Fibroblast of lung (primary cell): Measurements from ENCODE around the gene GRK5. TPM values are rescaled to one million over a fixed set of nuclear protein-coding genes. Genes with fewer than 3 reads are reported as not detected.
A peak's percentile ranks its signal among the peaks of the same experiment; 100 is the strongest.
"Not testable (repeated sequence)": the region's sequence is repeated elsewhere in the genome, so short reads cannot be mapped to it uniquely, and the experiment has no call there.

Source experiments
- DNase-seq, 2 donors: peaks; one replicate each; pipeline versions ENCODE4 v3.0.0 to v3.0.0-alpha.2; 2010; ENCODE audit warnings: low read depth in 2 of 2
- H2AFZ ChIP-seq: 2 replicates; pipeline ENCODE4 v1.5.1; 2012; ENCODE audit warnings: low read length, control low read depth, inconsistent platforms
- H3K27ac ChIP-seq: 2 replicates; pipeline ENCODE4 v1.5.1; 2011; ENCODE audit warnings: low read length, control low read depth; ENCODE audit not compliant: insufficient read depth
- H3K27me3 ChIP-seq: 2 replicates; pipeline ENCODE4 v1.5.1; 2011; ENCODE audit warnings: mild to moderate bottlenecking, low read length; ENCODE audit not compliant: control insufficient read depth, insufficient read depth
- H3K36me3 ChIP-seq: 2 replicates; pipeline ENCODE4 v1.5.1; 2011; ENCODE audit warnings: low read length; ENCODE audit not compliant: control insufficient read depth, insufficient read depth
- H3K4me1 ChIP-seq: 2 replicates; pipeline ENCODE4 v1.5.1; 2011; ENCODE audit warnings: low read length; ENCODE audit not compliant: control insufficient read depth, insufficient read depth; ENCODE audit errors: extremely low read depth
- H3K4me2 ChIP-seq: 2 replicates; pipeline ENCODE4 v1.5.1; 2011; ENCODE audit warnings: low read length, control low read depth; ENCODE audit not compliant: insufficient read depth; ENCODE audit errors: extremely low read depth
- H3K4me3 ChIP-seq, 4 experiments: fragments of 200-600 bp in 1 of 4; sonication (generic) in 1 of 4; replicated peaks in 1 of 4; 2 replicates each; pipeline ENCODE4 v1.5.1; 2011 to 2016; ENCODE audit warnings: low read length in 4 of 4, low read depth in 3 of 4, mild to moderate bottlenecking in 3 of 4, control low read depth in 2 of 4, inconsistent platforms in 1 of 4, mixed read lengths in 1 of 4; ENCODE audit not compliant: insufficient read depth in 1 of 4; ENCODE audit errors: control extremely low read depth in 1 of 4
- H3K79me2 ChIP-seq: 2 replicates; pipeline ENCODE4 v1.5.1; 2012; ENCODE audit warnings: mild to moderate bottlenecking, low read length, inconsistent platforms; ENCODE audit not compliant: control insufficient read depth, insufficient read depth
- H3K9ac ChIP-seq: 2 replicates; pipeline ENCODE4 v1.5.1; 2011; ENCODE audit warnings: mild to moderate bottlenecking, low read length, control low read depth; ENCODE audit not compliant: insufficient read depth
- H3K9me3 ChIP-seq: 2 replicates; pipeline ENCODE4 v1.5.1; 2012; ENCODE audit warnings: low read depth, low read length; ENCODE audit not compliant: control insufficient read depth, insufficient read depth
- H4K20me1 ChIP-seq: 2 replicates; pipeline ENCODE4 v1.5.1; 2011; ENCODE audit warnings: low read length; ENCODE audit not compliant: control insufficient read depth, insufficient read depth; ENCODE audit errors: extremely low read depth
- EZH2 ChIP-seq: IDR thresholded peaks from 2 replicates; pipeline ENCODE4 v1.5.1; 2012; ENCODE audit warnings: low read length, control low read depth, mild to moderate bottlenecking; ENCODE audit errors: missing control alignments
- polyA plus RNA-seq, 2 donors: library from polyadenylated mRNA; depleted of rRNA in 1 of 2; stranded (reverse) in 1 of 2; unstranded in 1 of 2; fragments of >200 nt; gene quantifications; 2 replicates each; pipeline ENCODE4 v1.2.1, GENCODE V29; 2011 to 2012; ENCODE audit warnings: missing spikeins in 1 of 2
- total RNA-seq: library from RNA; depleted of rRNA; stranded (reverse); fragments of >200 nt; gene quantifications from 2 replicates; pipeline ENCODE4 v1.2.1, GENCODE V29; 2014
- TF ChIP-seq, protein P1 (sequence below), 2 donors: IDR thresholded peaks in 1 of 2; conservative IDR thresholded peaks in 1 of 2; 1 replicate in 1 of 2; 2 replicates in 1 of 2; pipeline ENCODE4 v1.5.1; 2011 to 2012; ENCODE audit warnings: low read length in 2 of 2, control low read depth in 1 of 2, inconsistent platforms in 1 of 2, low read depth in 1 of 2, mild to moderate bottlenecking in 1 of 2

The GRK5 gene
- total and polyA plus RNA-seq, 2 donors (not counting 1 experiment from before 2014, with no cell fraction given), result 24.1 to 90.3 TPM

DNA sequence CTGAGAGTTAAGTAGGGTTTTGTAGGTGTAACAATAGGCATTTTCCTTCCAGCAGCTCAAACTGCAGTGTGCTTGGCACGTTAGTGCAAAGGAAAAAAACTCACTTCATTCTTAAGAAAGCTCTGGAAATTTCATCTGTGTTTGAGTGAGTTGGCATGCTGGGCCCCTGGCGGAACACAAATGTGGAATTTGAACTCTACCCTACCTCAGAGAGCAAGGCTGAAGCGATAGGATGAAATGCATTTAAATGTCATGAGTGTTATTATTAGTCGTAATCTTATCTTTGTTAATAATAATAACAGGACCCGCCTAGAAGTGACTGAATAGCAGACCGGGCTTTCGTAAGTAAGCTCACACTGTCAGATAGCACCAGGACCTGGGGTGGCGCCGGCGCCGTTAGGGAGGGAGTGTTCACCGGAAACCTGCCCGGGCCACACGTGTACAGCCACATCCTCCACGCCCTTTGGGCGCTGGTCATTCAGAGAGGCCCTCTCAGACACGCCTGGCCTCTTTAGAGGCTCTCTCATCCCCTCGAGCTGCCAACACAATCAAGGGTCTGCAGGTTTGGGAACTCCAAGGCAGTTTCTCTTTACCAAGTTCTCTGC lies 63.5 kb downstream of the GRK5 start:
- no peak overlapping the region for H2AFZ ChIP-seq
- no peak overlapping the region for H3K4me3 ChIP-seq

DNA sequence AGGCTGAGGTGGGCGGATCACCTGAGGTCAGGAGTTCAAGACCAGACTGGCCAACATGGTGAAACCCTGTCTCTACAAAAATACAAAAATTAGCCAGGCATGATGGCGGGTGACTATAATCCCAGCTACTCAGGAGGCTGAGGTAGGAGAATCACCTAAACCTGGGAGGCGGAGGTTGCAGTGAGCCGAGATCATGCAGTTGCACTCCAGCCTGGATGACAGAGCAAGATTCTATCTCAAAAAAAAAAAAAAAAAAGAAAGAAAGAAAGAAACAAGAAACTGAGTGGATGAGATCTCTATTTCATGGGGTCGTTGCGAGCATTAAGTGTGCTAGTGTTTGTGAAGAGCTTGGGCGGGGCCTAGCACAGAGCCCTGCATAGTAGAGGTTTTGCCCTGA lies 65.0 kb downstream of the GRK5 start:
- DNase-seq, result not testable (repeated sequence)

More for the DNA sequence above, 63.5 kb downstream of the GRK5 start:
- TF ChIP-seq, protein P1, sequence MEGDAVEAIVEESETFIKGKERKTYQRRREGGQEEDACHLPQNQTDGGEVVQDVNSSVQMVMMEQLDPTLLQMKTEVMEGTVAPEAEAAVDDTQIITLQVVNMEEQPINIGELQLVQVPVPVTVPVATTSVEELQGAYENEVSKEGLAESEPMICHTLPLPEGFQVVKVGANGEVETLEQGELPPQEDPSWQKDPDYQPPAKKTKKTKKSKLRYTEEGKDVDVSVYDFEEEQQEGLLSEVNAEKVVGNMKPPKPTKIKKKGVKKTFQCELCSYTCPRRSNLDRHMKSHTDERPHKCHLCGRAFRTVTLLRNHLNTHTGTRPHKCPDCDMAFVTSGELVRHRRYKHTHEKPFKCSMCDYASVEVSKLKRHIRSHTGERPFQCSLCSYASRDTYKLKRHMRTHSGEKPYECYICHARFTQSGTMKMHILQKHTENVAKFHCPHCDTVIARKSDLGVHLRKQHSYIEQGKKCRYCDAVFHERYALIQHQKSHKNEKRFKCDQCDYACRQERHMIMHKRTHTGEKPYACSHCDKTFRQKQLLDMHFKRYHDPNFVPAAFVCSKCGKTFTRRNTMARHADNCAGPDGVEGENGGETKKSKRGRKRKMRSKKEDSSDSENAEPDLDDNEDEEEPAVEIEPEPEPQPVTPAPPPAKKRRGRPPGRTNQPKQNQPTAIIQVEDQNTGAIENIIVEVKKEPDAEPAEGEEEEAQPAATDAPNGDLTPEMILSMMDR (conservative IDR thresholded peaks at IDR 0.05 in 1 of 2, IDR thresholded peaks at IDR 0.05 in 1 of 2; ENCODE audit: low read depth in 1 of 2, low read length in 2 of 2), result no peak
- TF ChIP-seq EZH2, result no peak
- Histone ChIP-seq H3K9ac (peak overlapping the region; percentile 36), H3K27me3 (no peaks in the 10 kb centered on the region), H3K4me1 (peaks cover 29% of the 10 kb centered on the region), H3K27ac (peak overlapping the region; percentile 30), H4K20me1 (peaks cover 4% of the 10 kb centered on the region), H3K4me2 (peak overlapping the region; percentile 39), H3K79me2 (peaks cover 70% of the 10 kb centered on the region), H3K9me3 (no peaks in the 10 kb centered on the region), H3K36me3 (no peaks in the 10 kb centered on the region)
- DNase-seq, result peak; percentile 41 to 78

DNA sequence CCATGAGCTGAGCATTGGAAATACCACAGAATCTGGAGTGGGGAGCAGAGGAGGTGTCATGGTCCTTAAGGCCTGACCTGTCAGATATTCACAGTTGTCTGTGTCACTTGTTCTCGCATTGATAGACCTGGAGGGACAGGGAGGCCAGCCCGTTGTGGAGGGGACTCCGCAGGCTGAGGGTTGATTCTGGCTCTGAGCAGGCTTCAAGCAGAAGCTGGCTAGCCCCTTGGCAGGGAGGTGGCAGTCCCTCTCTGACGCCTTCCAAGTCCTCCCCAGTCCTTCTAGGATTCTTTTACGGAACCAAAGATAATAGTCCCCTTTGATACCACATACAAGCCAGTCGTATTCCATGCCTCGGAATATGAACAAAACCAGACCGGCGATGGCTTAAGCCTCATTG lies 65.4 kb downstream of the GRK5 start:
- Histone ChIP-seq H3K4me3 (no peak overlapping the region), H3K27me3 (no peaks in the 10 kb centered on the region), H3K9ac (no peak overlapping the region), H4K20me1 (peaks cover 4% of the 10 kb centered on the region), H3K4me1 (peaks cover 29% of the 10 kb centered on the region), H3K36me3 (no peaks in the 10 kb centered on the region), H2AFZ (no peak overlapping the region), H3K79me2 (peaks cover 73% of the 10 kb centered on the region), H3K4me2 (no peak overlapping the region), H3K27ac (no peak overlapping the region), H3K9me3 (no peaks in the 10 kb centered on the region)
- TF ChIP-seq, protein P1 (conservative IDR thresholded peaks at IDR 0.05 in 1 of 2, IDR thresholded peaks at IDR 0.05 in 1 of 2; ENCODE audit: low read depth in 1 of 2, low read length in 2 of 2), result no peak
- no peak for TF ChIP-seq EZH2
- DNase-seq, result no peak

More for the DNA sequence above, 65.0 kb downstream of the GRK5 start:
- H4K20me1 ChIP-seq, H3K27ac ChIP-seq, H3K36me3 ChIP-seq, H3K9me3 ChIP-seq, H3K27me3 ChIP-seq, H3K4me2 ChIP-seq, H3K4me3 ChIP-seq, H3K9ac ChIP-seq, H2AFZ ChIP-seq: not testable (repeated sequence)
- peaks cover 73% of the 10 kb centered on the region for H3K79me2 ChIP-seq
- peaks cover 29% of the 10 kb centered on the region for H3K4me1 ChIP-seq
